Aorta (tissue), 5 donors: ENCODE measurements around the gene DOCK8. TPM values are rescaled to one million over a fixed set of nuclear protein-coding genes. Genes with fewer than 3 reads are reported as not detected.

Source experiments
- ATAC-seq: fragments of 200-7000 bp; cut with Tn5 transposase; one replicate; pipeline ENCODE4 v1.9.1; 2022; ENCODE audit warnings: moderate library complexity; ENCODE audit not compliant: low FRiP score
- DNase-seq, 2 donors: peaks; one replicate each; pipeline ENCODE4 v3.0.0-alpha.2; 2020
- H3K27ac ChIP-seq, 2 donors: one replicate each; pipeline ENCODE4 v1.5.1; 2013; ENCODE audit warnings: low read length in 2 of 2, mild to moderate bottlenecking in 2 of 2, moderate library complexity in 2 of 2, control low read depth in 1 of 2, inconsistent platforms in 1 of 2, low read depth in 1 of 2
- H3K27me3 ChIP-seq, 2 donors: one replicate each; pipeline ENCODE4 v1.6.1; 2013; ENCODE audit warnings: control low read depth in 1 of 2, low read length in 1 of 2, mild to moderate bottlenecking in 1 of 2, moderate library complexity in 1 of 2; ENCODE audit not compliant: insufficient read depth in 2 of 2, control insufficient read depth in 1 of 2
- H3K36me3 ChIP-seq, 2 donors: one replicate each; pipeline ENCODE4 v1.6.1; 2013; ENCODE audit warnings: control low read depth in 1 of 2, low read length in 1 of 2, mild to moderate bottlenecking in 1 of 2; ENCODE audit not compliant: insufficient read depth in 2 of 2, control insufficient read depth in 1 of 2
- H3K4me1 ChIP-seq, 2 donors: one replicate each; pipeline ENCODE4 v1.6.1; 2013; ENCODE audit warnings: low read length in 2 of 2, control low read depth in 1 of 2, mild to moderate bottlenecking in 1 of 2, moderate library complexity in 1 of 2; ENCODE audit not compliant: insufficient read depth in 2 of 2, control insufficient read depth in 1 of 2
- H3K4me3 ChIP-seq, 2 donors: one replicate each; pipeline ENCODE4 v1.5.1; 2013; ENCODE audit warnings: low read length in 2 of 2, control low read depth in 1 of 2, mild to moderate bottlenecking in 1 of 2
- H3K9me3 ChIP-seq: one replicate; pipeline ENCODE4 v1.6.1; 2013; ENCODE audit warnings: mild to moderate bottlenecking, low read length; ENCODE audit not compliant: control insufficient read depth
- WGBS, 2 donors: extraction: QIAGEN DNeasy Blood & Tissue Kit; methylation state at CpG; one replicate each; pipeline ENCODE4 v1.1.7; 2013; 5-methylcytosine and 5-hydroxymethylcytosine counted together
- intact Hi-C, 2 donors: fragments of 100-400 bp; cut with DNase I; formaldehyde crosslinking; loops; one replicate each; pipeline versions ENCODE4 v1.14.2 to v1.15.0; 2022
- polyA plus RNA-seq, 2 donors: library from polyadenylated mRNA; stranded (reverse); fragments of 200-250 nt; gene quantifications; one replicate each; pipeline ENCODE4 v1.2.3, GENCODE V29; 2013
- total RNA-seq, 2 donors: library from RNA; stranded (reverse); fragmentation: NEBNext Ultra II Directional; extraction: Animal tissue kit (Norgen Biotek cat#: 25700); gene quantifications; one replicate each; pipeline ENCODE4 v1.2.1, GENCODE V29; 2021
- donor health status: healthy with polysubstance abuse.
- donor health status: Bipolar disorder and iron deficiency.
- donor health status: DM: no; HTN: no; CAD: no.
- donor health status: DM: no; HTN: no; CAD: no.
- donor health status: DM: yes; HTN: yes; CAD: no.

Gene DOCK8
- total and polyA plus RNA-seq, 4 donors: 2.0 to 42.8 (median 11.5) TPM

- no peak for DNase-seq
- WGBS, 2 donors: 69 to 72% methylated on average over 3 of the region's 3 CpGs
- H3K36me3 ChIP-seq: no peaks in the 10 kb centered on the region
- no peak overlapping the region for H3K4me3 ChIP-seq
- H3K27ac ChIP-seq: no peak overlapping the region
- peaks cover 4% of the 10 kb centered on the region for H3K9me3 ChIP-seq
- H3K27me3 ChIP-seq: no peaks in the 10 kb centered on the region
- intact Hi-C loops: no loop called here
- no peak for ATAC-seq
- H3K4me1 ChIP-seq: no peaks in the 10 kb centered on the region
Observed at GRCh38 chr9:237141-237857, 22.6 kb downstream of the DOCK8 start.

- H3K36me3 ChIP-seq: no peaks in the 10 kb centered on the region
- no peak overlapping the region for H3K27ac ChIP-seq
- H3K4me3 ChIP-seq: no peak overlapping the region
- peaks cover 4% of the 10 kb centered on the region for H3K9me3 ChIP-seq
- no peaks in the 10 kb centered on the region for H3K4me1 ChIP-seq
- WGBS, 2 donors: 54 to 68% methylated on average over 4 of the region's 4 CpGs
- intact Hi-C loops: no loop called here
- DNase-seq (no peak), ATAC-seq (no peak)
- no peaks in the 10 kb centered on the region for H3K27me3 ChIP-seq
Observed at GRCh38 chr9:237858-238345, 23.2 kb downstream of the DOCK8 start.

- Histone ChIP-seq H3K4me1 (no peaks in the 10 kb centered on the region), H3K27me3 (no peaks in the 10 kb centered on the region), H3K9me3 (no peaks in the 10 kb centered on the region), H3K27ac (no peak overlapping the region), H3K36me3 (no peaks in the 10 kb centered on the region), H3K4me3 (no peak overlapping the region)
- intact Hi-C loops: no loop called here
- DNase-seq: no peak
- no peak for ATAC-seq
- 75 to 79% methylated on average over 5 of the region's 5 CpGs for WGBS, 2 donors
Observed at GRCh38 chr9:242461-243080, 27.9 kb downstream of the DOCK8 start.

DNA sequence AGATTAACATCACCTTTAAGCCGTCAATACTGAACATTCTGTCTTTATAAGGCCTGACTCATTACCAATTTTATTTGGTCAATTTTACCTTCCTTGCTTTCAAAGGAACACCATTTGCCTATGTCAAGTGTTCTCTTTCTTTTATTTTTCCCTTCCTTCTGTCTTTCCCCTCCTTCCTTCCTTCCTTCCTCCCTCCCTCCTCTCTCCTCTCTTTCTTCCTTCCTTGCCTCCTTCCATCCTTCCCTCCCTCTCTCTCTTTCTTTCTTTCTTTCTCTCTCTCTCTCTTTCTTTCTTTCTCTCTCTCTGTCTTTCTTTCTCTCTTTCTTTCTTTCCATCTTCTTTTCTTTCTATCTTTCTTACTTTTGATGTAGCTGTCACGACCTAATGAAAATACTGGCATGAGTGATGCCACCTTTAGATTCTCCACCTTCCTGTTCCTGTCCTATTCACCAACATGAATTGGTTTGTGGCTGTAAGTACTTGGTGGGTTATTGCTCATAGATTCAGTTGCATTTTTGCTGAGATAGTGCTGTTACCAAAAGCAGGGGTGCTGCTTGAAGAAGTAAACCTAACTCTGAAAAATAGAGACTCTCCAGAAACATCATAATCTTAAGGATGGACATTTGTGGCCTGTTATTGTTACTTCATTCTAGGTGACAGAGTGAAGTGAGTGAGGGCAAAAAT is 33.8 kb downstream of the DOCK8 start:
- Histone ChIP-seq H3K9me3 (peaks cover 2% of the 10 kb centered on the region), H3K36me3 (no peaks in the 10 kb centered on the region), H3K4me3 (no peak overlapping the region), H3K27ac (no peak overlapping the region), H3K4me1 (no peaks in the 10 kb centered on the region), H3K27me3 (no peaks in the 10 kb centered on the region)
- WGBS, 2 donors: 78 to 89% methylated on average over 2 of the region's 2 CpGs
- ATAC-seq (no peak), DNase-seq (no peak)
- intact Hi-C loops: no loop called here

DNA sequence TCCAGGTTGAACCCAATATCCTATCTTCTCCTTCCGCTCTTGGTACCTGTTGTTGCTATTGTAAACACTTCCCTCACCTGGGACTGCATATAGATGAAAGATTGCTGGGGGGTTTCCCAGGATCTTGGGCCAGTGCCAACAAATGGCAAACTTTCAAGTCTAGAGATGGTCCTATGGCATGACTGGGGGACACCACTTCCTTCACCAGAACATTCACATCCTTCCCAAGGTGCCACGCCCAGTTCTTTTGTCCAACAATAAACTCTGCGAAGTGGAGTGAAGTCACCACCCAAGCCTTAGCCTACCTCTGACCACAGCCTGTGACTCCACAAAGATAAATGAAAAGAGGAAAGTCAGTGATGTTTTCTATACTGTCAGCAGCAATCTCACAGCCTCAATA is 34.4 kb downstream of the DOCK8 start:
- H3K4me1 ChIP-seq: no peaks in the 10 kb centered on the region
- no peak overlapping the region for H3K4me3 ChIP-seq
- no peak overlapping the region for H3K27ac ChIP-seq
- DNase-seq (no peak), ATAC-seq (no peak)
- 80 to 97% methylated on average over 3 of the region's 3 CpGs for WGBS, 2 donors
- H3K9me3 ChIP-seq: peaks cover 2% of the 10 kb centered on the region
- no peaks in the 10 kb centered on the region for H3K36me3 ChIP-seq
- intact Hi-C loops: no loop called here
- no peaks in the 10 kb centered on the region for H3K27me3 ChIP-seq

GRCh38 chr9:250039-250438 is 35.4 kb downstream of the DOCK8 start:
- no peak overlapping the region for H3K27ac ChIP-seq

GRCh38 chr9:250625-251024 is 36.0 kb downstream of the DOCK8 start:
- Histone ChIP-seq H3K27ac (no peak overlapping the region), H3K36me3 (no peaks in the 10 kb centered on the region), H3K9me3 (peaks cover 2% of the 10 kb centered on the region), H3K4me1 (no peaks in the 10 kb centered on the region), H3K4me3 (no peak overlapping the region), H3K27me3 (no peaks in the 10 kb centered on the region)
- DNase-seq (no peak), ATAC-seq (no peak)
- intact Hi-C loops: no loop called here
- 54 to 69% methylated on average over 5 of the region's 5 CpGs for WGBS, 2 donors

More at GRCh38 chr9:250039-250438, 35.4 kb downstream of the DOCK8 start:
- no peak for DNase-seq
- H3K4me3 ChIP-seq: no peak overlapping the region
- intact Hi-C loops: no loop called here
- peaks cover 2% of the 10 kb centered on the region for H3K9me3 ChIP-seq
- H3K36me3 ChIP-seq: no peaks in the 10 kb centered on the region
- 72 to 89% methylated on average over 1 of the region's 1 CpG for WGBS, 2 donors
- no peaks in the 10 kb centered on the region for H3K27me3 ChIP-seq
- no peak for ATAC-seq
- no peaks in the 10 kb centered on the region for H3K4me1 ChIP-seq

DNA sequence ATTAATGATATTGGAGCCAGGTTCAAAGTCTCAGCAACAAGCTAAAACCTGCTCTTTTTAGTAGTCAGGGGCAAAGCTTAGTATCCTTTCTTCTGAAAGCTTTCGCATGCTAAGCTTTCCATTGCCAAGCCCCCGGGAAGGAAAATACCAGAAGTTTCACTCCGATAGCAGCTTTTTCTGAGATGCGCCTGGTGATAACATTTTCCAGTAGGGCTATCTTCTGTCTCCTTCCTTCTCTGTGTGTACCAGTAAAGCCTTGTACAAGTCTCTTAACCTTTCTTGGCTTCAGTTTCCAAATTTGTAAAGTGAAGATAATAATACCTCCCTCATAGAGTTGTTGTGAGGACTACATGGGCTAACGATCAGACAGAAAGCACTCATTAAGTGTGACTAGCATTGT is 36.7 kb downstream of the DOCK8 start:
- DNase-seq (no peak), ATAC-seq (no peak)
- Histone ChIP-seq H3K27me3 (no peaks in the 10 kb centered on the region), H3K4me3 (no peak overlapping the region), H3K36me3 (no peaks in the 10 kb centered on the region), H3K27ac (no peak overlapping the region), H3K4me1 (no peaks in the 10 kb centered on the region), H3K9me3 (peaks cover 2% of the 10 kb centered on the region)
- intact Hi-C loops: no loop called here
- WGBS, 2 donors: 90 to 91% methylated on average over 5 of the region's 5 CpGs
